ENCODE data around the gene TBC1D5. TPM values are rescaled to one million over a fixed set of nuclear protein-coding genes. Genes with fewer than 3 reads are reported as not detected.

Gene TBC1D5
- total and polyA plus RNA-seq, 2 of the 4 experiments (the other 2 are of a cell fraction) = 16.4 to 57.0 TPM

DNA sequence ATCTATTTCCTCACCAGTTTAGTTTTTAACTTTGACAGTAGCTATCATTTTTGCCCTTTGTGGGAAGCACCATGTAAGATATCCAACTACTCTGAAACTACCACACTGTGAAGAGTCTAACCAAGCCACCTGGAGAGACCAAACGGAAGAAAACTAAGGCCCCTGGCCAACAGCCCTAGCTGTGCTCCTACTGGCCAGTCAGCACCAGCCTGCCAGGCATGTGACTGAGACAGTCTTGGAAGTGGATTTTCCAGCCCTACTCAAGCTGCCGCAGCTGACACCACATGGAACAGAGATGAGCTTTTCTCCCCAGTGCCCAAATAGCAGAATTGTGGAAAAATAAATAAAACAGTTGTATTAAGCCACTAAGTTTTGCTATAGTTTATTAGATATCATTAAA is 2.9 kb upstream of the TBC1D5 start:
- Histone ChIP-seq H3K27me3 (ENCODE audit: control insufficient read depth, insufficient read depth, low read length) (no peaks in the 10 kb centered on the region), H3K36me3 (ENCODE audit: control insufficient read depth, insufficient read depth, low read length) (no peaks in the 10 kb centered on the region), H3K9me1 (ENCODE audit: insufficient read depth, low read length) (no peaks in the 10 kb centered on the region), H3K9ac (ENCODE audit: low read depth, low read length) (no peak overlapping the region), H3K23ac (ENCODE audit: low read depth, low read length) (no peak overlapping the region), H4K5ac (ENCODE audit: low read depth, low read length) (no peak overlapping the region), H3K79me1 (ENCODE audit: low read depth in 1 of 2, low read length in 2 of 2) (peaks cover 0 to 4% of the 10 kb centered on the region in 2 experiments; a peak in 3 of 4 replicates), H3K4ac (ENCODE audit: low read depth, low read length) (no peak overlapping the region), H2AFZ (replicated peaks; ENCODE audit: low read length, poor library complexity) (no peak overlapping the region), H2BK120ac (ENCODE audit: low read depth, low read length) (no peak overlapping the region), H2BK5ac (ENCODE audit: low read depth, low read length, poor library complexity, severe bottlenecking) (no peak overlapping the region), H3K4me2 (ENCODE audit: low read depth, low read length) (no peak overlapping the region), H3K27ac (ENCODE audit: insufficient read depth, low read length) (no peak overlapping the region), H2AK9ac (replicated peaks; ENCODE audit: low read depth, low read length, poor library complexity) (no peak overlapping the region), H2AK5ac (ENCODE audit: low read depth, low read length) (no peak overlapping the region), H3K9me3 (ENCODE audit: control insufficient read depth, insufficient read depth, low read length) (no peaks in the 10 kb centered on the region), H3K56ac (ENCODE audit: extremely low read depth, insufficient read depth, low read length) (no peak overlapping the region), H3K18ac (ENCODE audit: low read depth, low read length) (no peak overlapping the region), H3K4me1 (ENCODE audit: control insufficient read depth, insufficient read depth, low read length) (peaks cover 2% of the 10 kb centered on the region; the same call in 1 of the 2 replicates), H2BK15ac (ENCODE audit: low read depth, low read length) (no peak overlapping the region), H3K4me3 (ENCODE audit: insufficient read depth, low read depth, low read length) (no peak overlapping the region), H4K91ac (ENCODE audit: insufficient read depth, low read depth, low read length) (no peak overlapping the region), H4K20me1 (ENCODE audit: insufficient read depth, low read length) (no peaks in the 10 kb centered on the region), H2BK20ac (ENCODE audit: low read depth, low read length) (no peak overlapping the region), H3K14ac (replicated peaks; ENCODE audit: low read depth, low read length) (no peak overlapping the region), H4K8ac (ENCODE audit: low read depth in 2 of 2, low read length in 2 of 2) (no peak overlapping the region)
- DNase-seq (no peak), ATAC-seq (ENCODE audit: low read depth) (no peak)
- dilution Hi-C loops (cut with HindIII; ENCODE audit: low sequenced_read_pairs, unreplicated experiment) = no loop called here
- BruUV-seq (replicated peaks) = no TSS peak
- ChIA-PET CTCF (no interaction called here), POLR2A (ENCODE audit: unreplicated experiment) (no interaction called here)
- in situ Hi-C loops (cut with MboI; ENCODE audit: low sequenced_read_pairs) = no loop called here
- 60% methylated on average over 1 of the region's 2 CpGs; no CpG with 5 or more reads in 1 of the 2 experiments for WGBS, 2 experiments (ENCODE audit: extremely low coverage in 2 of 2, insufficient read length in 1 of 2)
- TF ChIP-seq BHLHE40 (IDR thresholded peaks at IDR 0.05; ENCODE audit: low read depth, low read length) (no peak), CTCF (conservative IDR thresholded peaks at IDR 0.05; ENCODE audit: low read depth, low read length) (no peak), USF2 (IDR thresholded peaks at IDR 0.05; ENCODE audit: low read depth, low read length) (no peak), NFE2L2 (IDR thresholded peaks at IDR 0.05; ENCODE audit: low read depth, low read length) (no peak), MAFK (IDR thresholded peaks at IDR 0.05; ENCODE audit: low read depth, low read length) (no peak)
- intact Hi-C loops (cut with micrococcal nuclease) = loop anchor here (10.0 kb wide), 1 partner anchor 490 kb away; no protein-coding TSS in a partner anchor

Data from IMR-90 (cell line).